DMS79 treated with DMSO at 0.1 percent for 48 hours (cell line): ENCODE measurements around the gene ADGRA1.

Experiments used
- DNase-seq: peaks from one replicate; lab custom pipeline; 2025; lab: John Stamatoyannopoulos, UW

The ADGRA1 gene

DNA sequence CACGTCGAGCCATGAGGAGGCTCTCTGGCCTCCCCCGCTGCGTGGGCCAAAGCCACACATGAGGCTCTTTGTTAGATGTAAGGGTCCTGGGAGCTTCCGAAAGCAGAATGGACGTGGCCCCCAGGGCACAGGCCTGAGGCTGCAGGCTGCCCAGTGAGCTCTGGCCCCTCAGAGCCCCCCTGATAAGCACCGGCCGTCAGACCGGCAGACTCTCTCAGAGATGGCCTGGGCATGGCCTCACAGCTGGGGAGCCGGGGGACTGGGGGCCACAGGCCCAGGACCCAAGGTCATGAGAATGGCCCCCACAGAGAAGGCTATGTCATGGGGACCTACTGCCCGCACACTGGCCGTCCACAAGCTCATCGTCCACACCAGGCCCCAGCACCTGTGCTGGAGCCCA, 31.7 kb upstream of the ADGRA1 start:
- DNase-seq, result no peak

DNA sequence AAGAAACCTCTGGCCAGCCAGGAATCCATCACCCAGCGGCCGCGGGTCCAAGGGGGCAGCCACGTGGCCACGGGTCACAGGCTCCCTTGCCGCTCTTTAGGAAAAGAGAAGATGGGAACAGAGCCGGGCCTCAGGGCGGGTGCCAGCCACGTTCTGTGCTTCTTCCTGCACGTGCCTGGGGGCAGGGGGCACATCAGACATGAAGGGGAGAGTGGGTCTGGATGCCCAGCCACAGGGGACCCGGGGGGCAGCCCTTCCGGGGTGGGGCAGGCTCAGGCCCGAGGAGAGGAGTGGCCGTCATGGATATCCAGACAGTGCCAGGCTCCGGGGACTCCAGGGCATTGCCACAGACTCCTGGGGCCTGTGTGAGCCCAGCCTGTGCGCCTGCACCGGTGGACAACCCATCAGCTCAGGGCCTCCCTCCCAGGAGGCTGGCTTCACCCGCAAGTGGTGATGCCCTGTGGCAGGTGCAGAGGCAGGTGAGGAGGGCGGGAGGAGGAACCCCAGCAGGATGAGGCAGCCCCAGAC, 31.0 kb upstream of the ADGRA1 start:
- DNase-seq, result no peak

DNA sequence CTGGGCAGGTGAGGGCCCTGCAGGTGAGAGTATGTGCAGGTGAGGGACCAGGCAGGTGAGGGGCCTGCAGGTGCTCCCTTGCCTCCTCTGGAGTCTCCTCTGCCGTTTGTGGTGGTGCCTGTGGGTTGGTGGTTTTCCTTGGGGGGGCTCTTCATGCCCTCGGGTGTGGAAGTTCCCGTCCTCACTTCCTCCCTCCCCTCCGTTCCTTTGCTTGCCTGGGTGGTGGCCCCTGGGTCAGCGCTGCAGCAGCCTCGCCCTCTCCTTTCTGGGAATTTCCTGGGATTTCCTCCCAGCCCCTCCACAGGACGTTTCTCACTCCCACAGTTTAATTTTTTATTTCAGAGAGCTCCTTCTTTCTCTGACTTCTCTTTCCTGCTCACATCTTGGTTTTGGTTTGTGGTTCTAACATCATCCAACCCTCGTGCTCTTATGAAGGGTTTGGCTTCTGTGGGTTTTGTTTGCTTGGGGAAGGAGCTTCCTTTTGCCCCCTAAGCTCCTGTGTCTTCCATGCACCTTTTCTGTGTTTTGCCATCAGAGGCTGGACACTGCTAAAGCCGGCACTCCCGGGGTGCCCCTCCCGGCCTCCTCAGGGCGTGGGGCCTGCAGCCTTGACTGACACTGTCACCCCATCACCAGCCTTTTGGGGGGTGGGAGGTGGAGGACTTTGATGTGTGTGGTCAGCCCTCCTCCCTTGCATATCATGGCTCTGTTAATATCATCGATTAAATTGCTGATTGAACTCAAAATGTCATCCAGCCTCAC, 29.2 kb upstream of the ADGRA1 start:
- DNase-seq, result no peak

DNA sequence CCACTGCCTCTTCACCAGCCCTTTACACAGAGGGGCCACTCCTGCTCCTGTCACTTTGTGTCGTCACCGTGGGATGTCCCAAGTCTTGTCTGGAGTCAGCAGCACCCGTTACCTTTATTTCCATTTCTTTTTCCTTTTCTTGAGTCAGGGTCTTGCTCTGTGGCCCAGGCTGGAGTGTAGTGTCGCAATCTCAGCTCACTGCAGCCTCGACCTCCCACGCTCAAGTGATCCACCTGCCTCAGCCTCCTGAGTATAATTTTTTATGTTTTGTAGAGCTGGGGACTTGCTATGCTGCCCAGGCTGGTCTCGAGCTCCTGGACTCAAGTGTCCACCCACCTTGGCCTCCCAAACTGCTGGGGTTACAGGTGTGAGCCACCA, 28.6 kb upstream of the ADGRA1 start:
- DNase-seq, result no peak

DNA sequence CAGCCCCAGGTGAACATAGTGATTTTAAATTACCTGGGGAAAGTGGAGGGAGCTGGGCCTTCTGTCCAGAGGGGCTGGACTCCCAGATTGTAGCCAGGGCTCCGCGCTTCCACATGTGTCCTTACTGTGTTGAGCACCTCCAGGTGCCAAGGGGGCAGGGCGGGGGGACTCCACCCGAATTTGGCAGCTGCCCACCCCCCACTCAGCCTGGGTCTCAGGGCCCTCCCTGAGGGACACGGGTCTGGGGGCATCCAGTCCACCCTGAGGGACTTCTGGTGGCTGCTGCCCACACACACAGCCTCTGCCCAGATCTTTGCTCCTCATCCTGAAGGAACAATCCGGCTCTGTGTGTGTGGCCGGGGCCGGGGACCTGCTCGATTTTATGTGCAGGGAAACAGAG, 28.2 kb upstream of the ADGRA1 start:
- no peak for DNase-seq

DNA sequence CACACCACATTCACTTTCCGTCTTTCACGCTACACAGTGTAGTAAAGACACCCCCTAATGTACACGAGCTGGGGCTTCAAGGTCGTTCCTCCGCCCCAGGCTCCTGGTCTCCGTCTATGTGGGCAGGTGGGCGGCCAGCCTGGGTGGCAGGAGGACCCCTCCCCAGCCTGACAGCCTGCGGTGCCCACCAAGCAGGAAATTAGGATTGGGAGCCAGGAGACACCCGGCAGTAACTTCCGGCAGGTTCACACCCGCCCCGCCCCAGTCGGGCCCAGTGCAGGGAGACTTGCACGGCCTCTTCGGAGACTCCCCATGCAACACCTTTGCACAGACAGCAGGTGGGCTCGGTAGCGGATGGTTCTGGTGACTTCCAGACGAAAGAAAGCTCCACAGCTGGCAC, 27.7 kb upstream of the ADGRA1 start:
- no peak for DNase-seq

DNA sequence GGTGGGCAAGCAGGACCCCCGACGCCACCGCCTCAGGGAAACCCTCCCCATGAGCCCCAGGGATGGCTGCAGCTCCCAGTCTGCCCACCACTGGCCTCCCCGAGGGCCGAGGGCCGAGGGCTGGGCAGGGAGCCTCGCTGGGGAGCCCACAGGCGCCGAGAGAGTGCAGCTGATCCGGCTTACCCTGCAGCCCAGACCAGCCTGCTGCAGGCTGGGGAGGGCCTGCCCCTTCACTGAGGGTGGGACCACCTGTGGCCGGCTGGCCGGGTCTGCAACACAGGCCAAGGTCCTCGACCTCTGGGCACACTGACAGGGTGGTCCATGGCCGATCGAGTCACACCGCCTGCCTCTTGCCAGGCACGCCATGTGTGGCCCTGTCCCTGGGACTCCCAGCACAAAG, 27.3 kb upstream of the ADGRA1 start:
- DNase-seq, result no peak

DNA sequence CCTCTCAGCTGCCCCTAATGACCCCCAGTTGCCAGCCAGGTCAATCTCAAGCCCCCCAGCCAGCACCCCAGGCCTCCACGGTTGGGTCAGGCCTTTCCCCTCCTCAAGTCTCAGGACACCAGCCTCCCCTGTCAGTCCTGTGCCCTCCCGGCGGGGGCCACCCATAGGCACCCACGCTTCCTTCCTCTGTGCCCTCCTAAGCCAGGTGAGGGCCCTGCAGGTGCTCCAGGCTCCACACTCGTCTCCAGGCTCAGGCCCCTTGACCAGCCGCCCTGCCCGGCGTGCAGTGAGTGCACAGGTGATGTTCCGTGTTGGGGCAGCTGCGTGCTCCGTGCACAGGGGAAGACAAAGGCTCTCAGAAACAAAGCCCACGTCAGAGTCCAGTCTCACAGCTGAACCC, 26.8 kb upstream of the ADGRA1 start:
- DNase-seq, result no peak

DNA sequence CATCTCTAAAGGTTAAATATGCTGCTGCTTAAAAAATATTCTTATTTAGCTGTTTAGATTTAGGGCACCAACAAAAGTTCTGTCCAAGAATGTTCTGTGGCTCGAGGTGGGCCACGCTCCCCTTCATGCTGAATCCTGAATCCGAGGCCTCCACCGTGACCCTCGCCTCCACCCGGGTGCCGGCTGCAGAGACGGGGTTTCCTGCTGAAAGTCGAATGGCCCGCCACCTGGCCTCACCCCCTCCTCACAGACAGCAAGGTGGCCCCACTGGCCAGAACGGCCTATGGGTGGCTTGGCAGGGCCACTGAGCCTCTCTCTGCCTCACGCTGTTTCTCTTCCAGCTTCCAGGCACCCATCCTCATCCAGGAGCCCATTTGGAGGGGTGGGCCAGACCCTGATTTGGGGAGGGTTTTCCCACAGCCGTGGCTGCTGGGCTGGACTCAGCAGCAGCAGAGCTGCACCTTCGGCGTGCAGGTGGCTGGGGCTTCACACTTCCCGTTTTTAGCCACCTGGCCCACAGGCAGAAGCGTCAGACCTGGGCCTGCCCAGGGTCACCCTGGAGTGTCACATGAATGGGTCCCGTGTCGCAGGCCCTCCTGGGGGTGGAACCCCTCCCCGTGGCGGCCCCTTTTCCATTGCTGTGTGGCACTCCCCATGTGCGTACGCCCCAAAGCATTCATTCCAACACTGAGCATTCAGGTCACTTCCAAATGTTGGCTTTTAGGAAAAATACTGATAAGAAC, 26.3 kb upstream of the ADGRA1 start:
- no peak for DNase-seq

DNA sequence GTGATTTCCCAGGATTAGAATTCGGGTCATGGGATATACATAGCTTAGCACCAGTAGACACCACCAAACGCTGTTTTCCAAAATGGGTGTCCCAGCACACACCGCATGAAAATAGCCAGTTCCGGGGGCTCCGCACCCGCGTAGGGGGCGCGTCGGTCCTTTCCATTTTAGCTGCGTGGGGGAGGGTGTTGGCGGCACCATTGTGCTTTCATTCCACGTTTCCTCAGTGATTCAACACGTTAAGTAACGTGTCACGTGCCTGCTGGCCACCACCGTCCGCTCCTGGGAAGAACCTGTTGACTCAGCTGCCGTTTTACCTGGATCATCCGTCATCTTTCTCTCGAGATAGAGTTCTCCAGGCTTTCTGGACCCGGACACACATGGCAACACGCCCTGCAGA, 25.6 kb upstream of the ADGRA1 start:
- DNase-seq, result no peak

DNA sequence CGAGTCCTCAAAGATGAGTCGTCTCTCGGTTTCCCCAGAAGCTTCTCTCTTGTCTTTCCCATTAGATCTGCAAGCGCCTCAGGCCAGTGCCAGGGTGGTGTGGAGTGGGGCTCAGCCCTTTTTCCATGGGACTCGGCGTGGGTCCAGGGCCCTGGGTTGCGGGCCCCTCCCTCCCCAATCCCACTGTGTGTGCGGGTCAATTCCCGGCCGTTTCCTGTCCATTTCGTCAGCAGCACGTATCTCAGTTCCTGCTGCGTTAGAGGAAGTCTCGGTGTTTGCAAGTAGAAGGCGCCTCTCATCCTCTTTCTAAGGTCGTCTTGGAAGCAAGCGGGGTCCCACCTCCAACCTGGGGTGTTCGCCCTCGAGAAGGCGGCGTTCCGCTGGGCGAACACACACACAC, 25.1 kb upstream of the ADGRA1 start:
- DNase-seq, result no peak

DNA sequence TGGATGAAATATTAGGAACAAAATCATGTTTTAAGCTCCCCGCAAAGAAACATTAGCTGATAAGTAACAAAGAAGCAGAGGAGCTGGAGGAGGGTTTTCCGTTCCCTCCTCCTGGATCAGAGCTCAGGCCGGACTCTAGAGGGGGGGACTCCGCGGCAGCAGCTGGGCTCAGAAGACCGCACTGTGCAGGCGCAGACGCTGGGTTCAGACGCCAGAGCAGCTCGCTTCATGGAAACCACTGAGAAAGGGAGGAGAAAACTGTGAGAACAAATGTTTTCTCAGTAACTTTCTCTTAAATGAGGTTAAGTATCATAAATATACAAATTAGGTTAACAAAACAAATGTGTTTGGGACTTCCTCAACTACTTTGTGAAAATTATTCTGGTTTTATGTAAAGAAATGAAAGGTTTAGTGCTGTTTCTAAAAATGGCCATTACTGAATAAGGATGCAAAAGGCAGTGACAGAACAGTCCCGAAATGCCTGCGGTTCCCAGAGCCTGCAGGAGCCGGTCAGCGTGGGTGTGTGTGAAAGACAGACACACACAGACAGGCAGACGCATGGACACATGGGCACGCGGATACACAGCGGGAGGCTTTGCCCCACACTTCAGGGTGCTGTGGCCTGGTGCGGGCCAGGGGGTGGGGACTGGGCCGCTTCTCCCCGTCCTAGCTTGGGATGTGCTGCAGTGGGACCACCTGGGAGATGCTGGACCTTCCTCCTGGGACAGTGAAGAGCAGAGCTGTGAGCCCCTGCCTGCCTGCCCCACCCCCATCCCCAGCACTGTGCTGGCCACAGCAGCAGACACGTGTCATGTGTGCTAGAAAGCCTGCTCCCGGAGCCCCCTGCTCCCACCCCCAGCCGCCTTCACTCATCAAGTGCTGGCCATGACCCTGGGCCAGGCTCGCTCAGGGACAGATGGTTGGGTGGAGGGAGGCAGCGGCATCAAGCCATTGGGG, 20.3 kb upstream of the ADGRA1 start:
- no peak for DNase-seq

DNA sequence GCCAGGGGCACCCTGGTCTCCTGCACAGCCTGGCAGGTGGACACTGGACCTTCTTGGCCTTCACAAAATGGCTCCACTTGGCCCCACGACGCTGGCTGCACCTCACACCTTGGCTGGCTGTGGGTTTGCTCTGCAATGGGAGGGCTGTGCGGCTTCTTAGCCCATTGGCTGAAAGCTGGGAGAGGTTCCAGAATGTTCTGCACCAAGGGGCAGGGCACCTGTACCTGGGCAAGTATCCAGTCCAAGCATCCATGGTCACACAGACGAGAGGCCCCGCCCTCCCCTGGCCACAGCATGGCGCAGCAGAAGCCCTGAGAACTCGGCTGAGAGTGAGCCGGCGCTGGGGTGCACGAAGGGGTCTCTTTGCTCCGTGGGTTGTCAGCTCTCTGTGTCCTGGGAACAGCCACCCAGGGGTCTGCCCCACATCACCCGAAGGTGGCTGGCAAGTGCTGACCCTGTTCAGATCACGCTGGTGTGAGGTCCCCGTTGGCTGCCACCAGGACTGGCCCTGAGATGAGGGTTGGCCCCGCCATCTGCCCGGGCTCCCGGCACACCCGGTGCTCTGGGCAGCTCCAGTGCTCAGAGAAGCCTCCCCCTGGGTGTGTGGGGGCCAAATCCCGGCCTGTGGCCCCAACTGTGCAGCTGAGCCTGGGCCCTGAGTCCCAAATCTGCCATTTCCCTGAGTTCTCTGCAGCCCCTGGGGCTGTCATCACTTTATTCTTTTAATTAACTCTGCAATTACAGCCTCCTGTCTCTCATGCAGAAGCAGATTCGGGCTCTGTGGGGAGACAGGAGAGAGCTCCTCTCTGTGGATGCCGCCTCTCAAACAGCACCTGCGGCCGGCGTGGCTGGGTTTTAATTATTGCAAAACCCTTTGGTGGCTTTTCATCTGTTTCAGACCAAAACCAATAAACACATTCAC, 19.4 kb upstream of the ADGRA1 start:
- DNase-seq, result no peak

DNA sequence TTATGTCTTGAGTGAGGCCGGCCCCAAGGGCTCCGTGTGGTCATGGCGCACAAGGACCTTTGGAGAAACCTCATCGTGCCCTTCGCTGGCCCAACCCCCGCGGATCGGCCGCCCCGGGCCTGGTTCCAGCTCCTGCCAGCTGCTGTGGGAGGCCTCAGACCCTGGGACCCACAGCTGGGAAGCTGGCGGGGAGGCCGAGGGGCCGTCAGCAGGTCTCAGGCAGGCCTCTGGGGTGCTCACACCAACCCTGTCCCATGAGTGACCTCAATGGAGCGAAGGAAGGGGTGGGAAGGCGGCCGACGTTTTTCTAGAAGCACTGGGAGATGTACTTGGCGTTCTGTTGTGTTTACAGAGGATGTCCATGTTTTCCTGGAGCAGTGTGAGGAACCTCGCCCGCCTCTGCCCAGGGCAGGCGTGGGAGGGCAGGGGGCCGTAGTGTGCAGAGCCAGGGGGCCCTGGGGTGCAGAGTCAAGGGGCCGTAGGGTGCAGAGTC, 18.6 kb upstream of the ADGRA1 start:
- DNase-seq, result no peak

DNA sequence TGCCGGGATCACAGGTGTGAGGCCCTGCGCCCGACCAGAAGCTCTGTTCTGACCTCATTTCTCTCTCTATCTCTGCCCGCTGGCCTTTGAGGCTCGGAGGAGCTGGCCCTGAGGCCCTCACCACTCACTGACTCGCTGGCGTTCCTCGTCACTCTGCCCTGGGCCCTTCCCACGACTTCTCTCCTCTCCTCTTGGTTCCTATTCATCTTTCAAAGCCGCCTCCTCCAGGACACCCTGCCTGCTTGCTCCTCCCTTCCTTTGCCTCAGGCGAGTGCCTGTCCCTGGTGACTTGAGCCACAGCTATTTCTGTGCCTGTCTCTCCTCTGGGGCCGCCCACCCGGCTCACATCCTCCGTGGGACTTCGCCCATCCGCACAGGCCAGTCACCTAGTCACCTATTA, 17.3 kb upstream of the ADGRA1 start:
- no peak for DNase-seq

DNA sequence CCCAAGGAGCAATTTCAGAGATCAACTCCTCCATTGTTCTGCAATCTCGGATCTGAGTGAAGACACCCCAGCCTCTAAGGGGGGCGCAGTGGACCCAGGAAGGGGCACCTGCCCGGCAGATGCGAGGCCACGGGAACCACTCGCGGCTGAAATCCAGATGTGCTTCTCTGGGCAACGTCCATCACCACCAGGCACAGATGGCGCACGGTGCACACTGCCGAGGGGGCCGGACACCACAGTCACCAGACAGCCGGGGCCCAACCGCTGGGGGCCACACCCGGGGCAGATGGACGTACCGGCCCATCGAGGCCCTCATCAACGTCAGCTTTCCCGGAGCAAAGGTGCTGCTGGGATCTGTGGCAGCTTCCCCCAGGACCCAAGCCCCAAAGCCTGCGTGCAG, 16.9 kb upstream of the ADGRA1 start:
- no peak for DNase-seq

DNA sequence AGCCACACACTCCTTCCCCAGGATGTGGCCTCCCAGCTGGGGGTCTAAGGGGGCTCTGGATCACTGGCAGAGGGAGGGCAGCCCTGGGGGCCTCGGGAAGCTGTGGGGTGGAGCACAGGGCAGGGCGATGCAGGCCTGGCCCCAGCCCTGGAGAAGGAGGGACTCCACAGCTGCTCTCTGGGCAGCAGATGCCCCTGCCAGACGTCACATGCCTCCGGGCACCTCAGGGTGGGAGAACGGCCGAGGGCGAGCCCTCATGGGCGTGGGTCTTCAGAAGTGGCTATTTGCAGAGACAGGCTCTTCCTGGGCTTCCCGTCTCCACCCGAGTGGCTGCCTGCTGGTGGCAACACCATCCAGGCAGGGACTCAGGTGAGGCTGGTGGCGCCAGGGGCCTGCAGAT, 16.0 kb upstream of the ADGRA1 start:
- DNase-seq, result no peak

DNA sequence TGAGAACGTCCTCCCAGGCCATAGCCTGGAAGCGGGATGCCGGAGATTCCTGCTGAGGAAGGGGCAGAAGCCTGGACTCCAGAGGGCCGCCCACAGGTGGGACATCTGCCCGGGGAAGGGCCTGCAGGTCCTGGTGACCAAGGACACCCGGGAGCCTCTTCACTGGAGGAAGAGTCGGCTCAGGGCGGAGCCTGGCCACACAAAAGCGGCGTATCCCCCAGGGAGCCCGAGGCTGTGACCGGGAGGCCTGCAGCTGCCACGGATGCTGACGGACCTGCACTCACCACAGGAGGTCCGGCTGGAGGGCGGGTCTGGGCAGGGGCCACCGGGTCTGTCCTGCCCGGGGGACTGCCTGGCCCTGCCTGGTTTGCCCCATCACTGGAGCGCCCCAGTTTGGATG, 15.5 kb upstream of the ADGRA1 start:
- no peak for DNase-seq

DNA sequence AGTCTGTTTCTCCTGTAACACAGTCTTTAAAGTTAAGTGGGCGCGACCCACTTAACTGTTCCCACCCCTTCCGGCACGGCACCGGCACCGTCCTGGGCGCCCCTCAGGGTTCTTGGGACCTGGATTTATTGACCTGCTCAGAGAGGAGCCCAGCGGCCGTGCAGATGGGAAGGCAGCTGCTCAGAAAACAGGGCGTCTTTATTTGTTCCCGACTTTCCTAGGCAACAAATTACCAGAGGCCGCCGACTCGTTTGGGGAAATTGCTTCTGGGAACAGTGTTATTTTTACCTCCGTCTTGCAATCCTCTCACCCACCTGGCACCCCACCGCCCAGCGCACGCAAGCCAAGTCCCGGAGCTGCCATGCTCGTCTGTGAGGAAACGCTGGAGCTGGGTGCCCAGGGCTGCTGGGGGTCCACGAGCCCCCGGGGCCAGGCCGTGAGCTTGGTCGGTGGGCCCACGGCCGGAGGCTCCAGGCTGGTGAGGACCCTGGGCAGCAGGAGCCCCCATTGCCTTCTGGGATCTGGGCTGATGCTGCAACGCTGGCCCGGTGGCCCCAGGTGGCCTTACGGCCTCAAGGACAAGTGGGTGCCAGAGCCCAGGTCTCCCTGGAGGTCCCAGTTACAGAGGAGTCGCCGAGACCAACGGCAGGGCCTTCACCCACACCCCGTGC, 14.9 kb upstream of the ADGRA1 start:
- no peak for DNase-seq

DNA sequence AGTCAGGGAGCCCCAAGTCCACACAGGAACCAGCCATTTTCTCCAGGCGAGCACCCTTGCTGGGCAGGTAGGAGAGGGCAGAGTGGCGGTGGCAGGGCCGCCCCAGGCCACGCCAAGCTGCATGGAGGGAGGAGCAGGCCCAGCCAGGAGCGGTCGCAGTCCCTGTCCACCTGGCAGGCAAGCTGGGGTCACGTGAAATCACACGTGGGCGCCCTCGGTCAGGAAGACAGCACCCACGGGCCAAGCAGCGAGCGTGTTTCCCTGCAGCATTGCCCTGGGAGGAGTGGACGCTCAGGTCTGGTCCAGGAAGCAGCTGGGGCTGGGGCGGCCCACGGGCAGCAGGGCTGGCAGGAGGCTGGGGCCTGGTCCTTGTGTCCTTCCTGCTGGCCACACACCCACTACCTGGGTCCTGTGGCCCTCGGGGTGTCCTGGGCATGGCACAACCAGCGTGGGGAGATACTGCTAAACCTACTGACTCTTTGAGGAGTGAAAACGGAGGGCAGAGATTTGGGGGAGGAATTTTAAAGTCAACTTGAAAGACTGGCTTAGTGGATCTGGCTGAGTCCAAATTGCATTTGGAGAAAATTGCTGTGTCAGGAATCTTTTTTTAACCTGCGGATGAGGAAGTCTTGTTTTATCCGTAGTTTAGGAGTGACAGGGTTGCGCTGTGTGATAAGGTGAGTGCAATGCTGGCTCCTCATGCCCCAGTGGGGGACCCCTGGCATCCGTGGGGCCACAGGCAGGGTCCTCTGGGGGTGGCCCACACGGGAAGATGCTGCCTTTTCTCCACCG, 12.2 kb upstream of the ADGRA1 start:
- no peak for DNase-seq
